ENCODE data around the gene FAM117A.

DNA sequence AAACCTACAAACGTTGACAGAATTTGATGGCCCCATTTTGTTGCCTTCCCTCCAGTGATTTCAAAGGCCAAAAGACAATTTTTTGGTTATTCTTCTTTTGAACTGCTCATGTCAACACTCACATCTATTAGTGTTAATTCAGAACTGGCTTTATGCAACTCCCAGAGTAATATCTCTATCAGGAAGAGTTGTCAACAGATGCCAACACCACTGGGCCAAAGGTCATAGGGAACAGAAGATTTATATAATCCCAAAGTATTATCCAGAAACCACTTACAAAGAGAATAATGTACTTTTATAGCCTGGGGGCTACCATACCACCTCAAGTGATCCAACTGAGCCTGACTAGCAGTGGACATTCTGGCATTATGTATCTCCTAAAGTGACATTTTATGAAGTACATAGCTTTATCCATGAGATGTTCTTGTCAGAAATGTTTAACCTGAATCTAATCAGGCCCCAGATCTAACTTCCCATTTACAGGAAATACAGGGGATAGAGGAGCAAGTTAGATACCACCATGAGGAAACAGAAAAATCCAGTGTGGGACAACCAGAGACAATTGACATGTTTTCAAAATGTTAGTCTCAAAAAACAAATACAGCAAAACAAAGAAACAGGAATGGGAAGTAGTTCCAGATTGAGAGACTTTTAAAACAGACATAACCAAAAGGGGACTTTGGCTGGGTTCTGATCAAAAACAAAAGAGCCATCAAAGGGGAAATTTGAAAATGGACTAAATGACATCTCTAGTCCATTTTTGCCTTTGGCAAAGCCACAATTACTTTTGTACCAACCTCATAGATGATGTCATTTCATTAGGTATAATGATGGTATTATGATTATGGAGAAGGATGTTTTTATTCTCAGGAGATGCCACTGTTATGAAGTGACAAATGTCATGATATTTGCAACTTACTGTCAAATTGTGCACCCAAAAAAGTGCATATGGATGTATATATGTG lies 18.5 kb downstream of the FAM117A start:
- TF ChIP-seq, protein P1, sequence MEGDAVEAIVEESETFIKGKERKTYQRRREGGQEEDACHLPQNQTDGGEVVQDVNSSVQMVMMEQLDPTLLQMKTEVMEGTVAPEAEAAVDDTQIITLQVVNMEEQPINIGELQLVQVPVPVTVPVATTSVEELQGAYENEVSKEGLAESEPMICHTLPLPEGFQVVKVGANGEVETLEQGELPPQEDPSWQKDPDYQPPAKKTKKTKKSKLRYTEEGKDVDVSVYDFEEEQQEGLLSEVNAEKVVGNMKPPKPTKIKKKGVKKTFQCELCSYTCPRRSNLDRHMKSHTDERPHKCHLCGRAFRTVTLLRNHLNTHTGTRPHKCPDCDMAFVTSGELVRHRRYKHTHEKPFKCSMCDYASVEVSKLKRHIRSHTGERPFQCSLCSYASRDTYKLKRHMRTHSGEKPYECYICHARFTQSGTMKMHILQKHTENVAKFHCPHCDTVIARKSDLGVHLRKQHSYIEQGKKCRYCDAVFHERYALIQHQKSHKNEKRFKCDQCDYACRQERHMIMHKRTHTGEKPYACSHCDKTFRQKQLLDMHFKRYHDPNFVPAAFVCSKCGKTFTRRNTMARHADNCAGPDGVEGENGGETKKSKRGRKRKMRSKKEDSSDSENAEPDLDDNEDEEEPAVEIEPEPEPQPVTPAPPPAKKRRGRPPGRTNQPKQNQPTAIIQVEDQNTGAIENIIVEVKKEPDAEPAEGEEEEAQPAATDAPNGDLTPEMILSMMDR (conservative IDR thresholded peaks at IDR 0.05; ENCODE audit: low read depth, low read length) = no peak
- no peak for TF ChIP-seq EZH2 (IDR thresholded peaks at IDR 0.05; ENCODE audit: borderline replicate concordance, low read depth, low read length, poor library complexity, severe bottlenecking)
